Cardiac muscle cell (in vitro differentiated cells and primary cell): Measurements from ENCODE around the gene C18orf63. TPM values are rescaled to one million over a fixed set of nuclear protein-coding genes. Genes with fewer than 3 reads are reported as not detected.

ENCODE experiments used
- DNase-seq, 2 donors: peaks; one replicate each; pipeline versions ENCODE4 v3.0.0 to v3.0.0-alpha.2; 2010 to 2017; ENCODE audit warnings: low read depth in 1 of 2, low spot score in 1 of 2
- H3K27ac ChIP-seq: fragments of 200-600 bp; sonication (generic); 2 replicates; pipeline ENCODE4 v1.5.1; 2016
- H3K27me3 ChIP-seq: fragments of 200-600 bp; sonication (generic); 2 replicates; pipeline ENCODE4 v1.6.0; 2016; ENCODE audit warnings: control low read depth
- H3K36me3 ChIP-seq: fragments of 200-600 bp; sonication (generic); 2 replicates; pipeline ENCODE4 v1.5.1; 2016; ENCODE audit warnings: control low read depth
- H3K4me1 ChIP-seq: fragments of 200-600 bp; sonication (generic); 2 replicates; pipeline ENCODE4 v1.8.1; 2017; ENCODE audit warnings: low read depth, mild to moderate bottlenecking, mixed run types
- H3K4me3 ChIP-seq: fragments of 200-600 bp; sonication (generic); 2 replicates; pipeline ENCODE4 v1.5.1; 2016; ENCODE audit warnings: mild to moderate bottlenecking
- H3K9me3 ChIP-seq: fragments of 200-600 bp; sonication (generic); 2 replicates; pipeline ENCODE4 v1.5.1; 2017; ENCODE audit warnings: low read depth, mild to moderate bottlenecking, control low read depth
- polyA plus RNA-seq: library from polyadenylated mRNA; unstranded; fragments of >200 nt; fragmentation: Nextera tagmentation; extraction: Ambion mirVana; gene quantifications from 2 replicates; pipeline ENCODE4 v1.2.1, GENCODE V29; 2016
- total RNA-seq: library from RNA; depleted of rRNA; stranded (reverse); fragments of >200 nt; gene quantifications from 2 replicates; pipeline ENCODE4 v1.2.3, GENCODE V29; 2016
- TF ChIP-seq, protein P1 (sequence below): IDR thresholded peaks from 2 replicates; pipeline ENCODE4 v1.5.1; 2012; ENCODE audit warnings: low read depth, mild to moderate bottlenecking, low read length

The C18orf63 gene
- total and polyA plus RNA-seq, 2 experiments from 2014 or later = not detected

DNA sequence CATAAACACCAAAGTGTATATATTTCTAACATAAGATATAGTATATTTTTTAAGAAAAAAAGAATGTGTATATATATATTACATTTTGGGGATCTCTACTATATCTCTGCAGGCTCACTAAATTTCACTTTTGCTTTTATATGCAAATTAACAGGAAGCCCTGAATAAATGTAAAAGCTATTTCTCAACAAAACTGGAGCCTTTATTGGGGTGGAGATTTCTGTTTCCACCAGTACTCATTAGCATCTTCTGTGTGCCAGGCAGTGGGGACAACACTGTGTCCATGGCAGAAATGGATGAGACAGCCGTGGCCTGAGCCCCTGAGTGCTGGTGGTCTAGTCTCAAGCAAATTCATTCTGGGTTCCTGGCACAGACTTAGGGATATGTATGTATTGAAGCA lies 41.3 kb downstream of the C18orf63 start:
- H3K4me1 ChIP-seq = no peaks in the 10 kb centered on the region
- no peak overlapping the region for H3K27ac ChIP-seq
- no peaks in the 10 kb centered on the region for H3K36me3 ChIP-seq
- peaks cover 19% of the 10 kb centered on the region for H3K27me3 ChIP-seq
- no peak overlapping the region for H3K4me3 ChIP-seq
- H3K9me3 ChIP-seq = no peaks in the 10 kb centered on the region
- TF ChIP-seq, protein P1, sequence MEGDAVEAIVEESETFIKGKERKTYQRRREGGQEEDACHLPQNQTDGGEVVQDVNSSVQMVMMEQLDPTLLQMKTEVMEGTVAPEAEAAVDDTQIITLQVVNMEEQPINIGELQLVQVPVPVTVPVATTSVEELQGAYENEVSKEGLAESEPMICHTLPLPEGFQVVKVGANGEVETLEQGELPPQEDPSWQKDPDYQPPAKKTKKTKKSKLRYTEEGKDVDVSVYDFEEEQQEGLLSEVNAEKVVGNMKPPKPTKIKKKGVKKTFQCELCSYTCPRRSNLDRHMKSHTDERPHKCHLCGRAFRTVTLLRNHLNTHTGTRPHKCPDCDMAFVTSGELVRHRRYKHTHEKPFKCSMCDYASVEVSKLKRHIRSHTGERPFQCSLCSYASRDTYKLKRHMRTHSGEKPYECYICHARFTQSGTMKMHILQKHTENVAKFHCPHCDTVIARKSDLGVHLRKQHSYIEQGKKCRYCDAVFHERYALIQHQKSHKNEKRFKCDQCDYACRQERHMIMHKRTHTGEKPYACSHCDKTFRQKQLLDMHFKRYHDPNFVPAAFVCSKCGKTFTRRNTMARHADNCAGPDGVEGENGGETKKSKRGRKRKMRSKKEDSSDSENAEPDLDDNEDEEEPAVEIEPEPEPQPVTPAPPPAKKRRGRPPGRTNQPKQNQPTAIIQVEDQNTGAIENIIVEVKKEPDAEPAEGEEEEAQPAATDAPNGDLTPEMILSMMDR = no peak
- no peak for DNase-seq

- no peaks in the 10 kb centered on the region for H3K9me3 ChIP-seq
- no peaks in the 10 kb centered on the region for H3K36me3 ChIP-seq
- no peak overlapping the region for H3K27ac ChIP-seq
- DNase-seq = no peak
- TF ChIP-seq, protein P1 = no peak
- H3K4me1 ChIP-seq = no peaks in the 10 kb centered on the region
- no peak overlapping the region for H3K4me3 ChIP-seq
- H3K27me3 ChIP-seq = peaks cover 2% of the 10 kb centered on the region
These were observed 45.4 kb downstream of the C18orf63 start for GRCh38 chr18:74360852-74361655.

- no peak overlapping the region for H3K27ac ChIP-seq
- no peak for DNase-seq
- no peaks in the 10 kb centered on the region for H3K9me3 ChIP-seq
- no peaks in the 10 kb centered on the region for H3K36me3 ChIP-seq
- H3K4me3 ChIP-seq = no peak overlapping the region
- H3K27me3 ChIP-seq = no peaks in the 10 kb centered on the region
- TF ChIP-seq, protein P1 = no peak
- H3K4me1 ChIP-seq = no peaks in the 10 kb centered on the region
These were observed 52.3 kb downstream of the C18orf63 start for GRCh38 chr18:74367905-74368304.

DNA sequence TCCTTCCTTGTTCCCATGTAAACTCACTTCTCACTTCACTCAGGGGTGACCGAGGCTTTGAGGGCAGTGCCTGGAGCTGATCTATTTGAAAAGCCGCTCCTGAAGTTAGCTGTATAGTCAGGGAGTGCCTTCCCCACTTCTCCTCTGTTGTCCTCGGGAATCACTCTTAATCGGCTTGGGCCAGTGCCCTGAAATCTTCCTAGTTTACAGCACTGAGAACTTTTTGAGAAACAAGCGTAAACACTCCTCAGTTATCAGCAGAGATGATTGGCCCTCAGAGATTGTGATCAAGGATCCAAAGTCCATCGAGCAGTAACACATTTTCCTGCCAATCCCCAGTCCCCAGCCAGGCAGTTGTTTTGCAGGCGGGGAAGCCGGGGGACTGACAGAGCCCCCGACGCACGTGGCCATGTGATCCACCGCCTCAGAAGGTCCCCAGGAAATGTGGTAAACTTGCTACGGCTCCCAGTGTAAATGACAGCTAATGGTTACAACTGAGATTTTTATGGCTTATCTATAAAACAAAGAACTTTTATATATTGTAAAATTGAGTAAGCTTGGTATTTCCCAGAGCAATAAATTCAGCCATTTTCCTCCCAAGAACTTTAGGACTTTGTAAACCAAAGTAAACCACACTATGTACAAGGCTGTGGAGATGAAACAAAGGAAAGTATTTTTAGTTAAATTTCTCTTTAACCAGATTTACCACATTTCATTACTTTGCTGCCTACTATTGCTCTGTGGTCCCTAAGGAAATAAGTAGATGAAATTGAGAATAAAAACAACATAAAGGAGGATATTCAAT lies 53.5 kb downstream of the C18orf63 start:
- H3K36me3 ChIP-seq = no peaks in the 10 kb centered on the region
- H3K9me3 ChIP-seq = no peaks in the 10 kb centered on the region
- DNase-seq = no peak
- H3K27ac ChIP-seq = no peak overlapping the region
- H3K4me3 ChIP-seq = no peak overlapping the region
- TF ChIP-seq, protein P1 = no peak
- no peaks in the 10 kb centered on the region for H3K4me1 ChIP-seq
- no peaks in the 10 kb centered on the region for H3K27me3 ChIP-seq

- no peak for DNase-seq
- TF ChIP-seq, protein P1 = no peak
- no peak overlapping the region for H3K27ac ChIP-seq
- no peak overlapping the region for H3K4me3 ChIP-seq
- H3K27me3 ChIP-seq = no peaks in the 10 kb centered on the region
- H3K9me3 ChIP-seq = no peaks in the 10 kb centered on the region
- H3K4me1 ChIP-seq = no peaks in the 10 kb centered on the region
- H3K36me3 ChIP-seq = no peaks in the 10 kb centered on the region
These were observed 54.5 kb downstream of the C18orf63 start for GRCh38 chr18:74370115-74370514.
